ENCODE results near the gene FAM221B. TPM values are rescaled to one million over a fixed set of nuclear protein-coding genes. Genes with fewer than 3 reads are reported as not detected.

FAM221B gene
- total RNA-seq, 2 donors from 2014 or later = 0.33 TPM; not detected in 1

DNA sequence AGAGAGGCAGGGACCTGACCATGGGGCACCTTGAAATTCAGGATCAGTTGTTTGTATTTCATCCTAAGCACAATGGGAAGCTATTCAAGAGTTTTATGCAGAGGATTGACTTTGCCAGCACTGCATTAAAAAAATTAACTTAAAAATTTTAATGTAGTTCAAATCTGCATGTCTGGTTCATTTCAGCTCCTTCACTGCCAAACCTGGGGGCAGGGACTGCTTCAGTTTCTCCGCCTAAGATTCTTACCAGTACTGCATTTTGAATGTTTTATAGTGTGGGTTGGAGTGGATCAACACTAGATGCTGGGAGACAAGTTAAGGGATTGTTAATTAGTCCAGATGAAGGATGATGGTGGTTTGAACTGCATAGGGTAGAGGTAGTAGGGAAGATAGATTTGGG lies 58.8 kb downstream of the FAM221B start:
- ATAC-seq (no peak), DNase-seq (no peak)
- H3K4me1 ChIP-seq = peaks cover 30% of the 10 kb centered on the region
- TF ChIP-seq, protein P1, sequence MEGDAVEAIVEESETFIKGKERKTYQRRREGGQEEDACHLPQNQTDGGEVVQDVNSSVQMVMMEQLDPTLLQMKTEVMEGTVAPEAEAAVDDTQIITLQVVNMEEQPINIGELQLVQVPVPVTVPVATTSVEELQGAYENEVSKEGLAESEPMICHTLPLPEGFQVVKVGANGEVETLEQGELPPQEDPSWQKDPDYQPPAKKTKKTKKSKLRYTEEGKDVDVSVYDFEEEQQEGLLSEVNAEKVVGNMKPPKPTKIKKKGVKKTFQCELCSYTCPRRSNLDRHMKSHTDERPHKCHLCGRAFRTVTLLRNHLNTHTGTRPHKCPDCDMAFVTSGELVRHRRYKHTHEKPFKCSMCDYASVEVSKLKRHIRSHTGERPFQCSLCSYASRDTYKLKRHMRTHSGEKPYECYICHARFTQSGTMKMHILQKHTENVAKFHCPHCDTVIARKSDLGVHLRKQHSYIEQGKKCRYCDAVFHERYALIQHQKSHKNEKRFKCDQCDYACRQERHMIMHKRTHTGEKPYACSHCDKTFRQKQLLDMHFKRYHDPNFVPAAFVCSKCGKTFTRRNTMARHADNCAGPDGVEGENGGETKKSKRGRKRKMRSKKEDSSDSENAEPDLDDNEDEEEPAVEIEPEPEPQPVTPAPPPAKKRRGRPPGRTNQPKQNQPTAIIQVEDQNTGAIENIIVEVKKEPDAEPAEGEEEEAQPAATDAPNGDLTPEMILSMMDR (IDR thresholded peaks at IDR 0.05) = no peak
- no peak for TF ChIP-seq POLR2A (IDR thresholded peaks at IDR 0.05)
- no peak overlapping the region for H3K27ac ChIP-seq
- H3K4me3 ChIP-seq = no peak overlapping the region
- WGBS, 2 donors = 93 to 97% methylated on average over 1 of the region's 1 CpG
- intact Hi-C loops (cut with DNase I) = no loop called here
- H3K9me3 ChIP-seq = no peaks in the 10 kb centered on the region
- H3K27me3 ChIP-seq = no peaks in the 10 kb centered on the region
- H3K36me3 ChIP-seq (replicated peaks in 1 of 2; ENCODE audit: insufficient read depth in 1 of 2, low read depth in 2 of 2) = no peaks in the 10 kb centered on the region

DNA sequence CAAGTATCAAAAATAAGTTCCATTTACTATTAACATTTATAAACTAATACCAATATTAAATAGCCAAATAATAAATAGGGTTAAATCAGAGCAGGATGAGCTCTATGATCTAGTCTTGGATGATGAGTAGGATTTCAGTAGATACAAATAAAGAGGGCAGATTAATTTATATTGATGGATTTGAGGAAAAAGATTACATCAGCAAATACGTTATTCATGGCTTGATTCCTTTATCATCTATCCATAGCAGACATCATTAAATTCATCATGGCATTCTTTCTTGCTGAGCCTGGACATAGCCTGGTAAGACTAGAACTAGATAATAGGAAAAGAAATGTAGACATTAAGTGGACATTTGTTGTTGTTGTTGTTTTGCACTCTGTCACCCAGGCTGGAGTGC lies 61.1 kb downstream of the FAM221B start:
- DNase-seq = no peak

DNA sequence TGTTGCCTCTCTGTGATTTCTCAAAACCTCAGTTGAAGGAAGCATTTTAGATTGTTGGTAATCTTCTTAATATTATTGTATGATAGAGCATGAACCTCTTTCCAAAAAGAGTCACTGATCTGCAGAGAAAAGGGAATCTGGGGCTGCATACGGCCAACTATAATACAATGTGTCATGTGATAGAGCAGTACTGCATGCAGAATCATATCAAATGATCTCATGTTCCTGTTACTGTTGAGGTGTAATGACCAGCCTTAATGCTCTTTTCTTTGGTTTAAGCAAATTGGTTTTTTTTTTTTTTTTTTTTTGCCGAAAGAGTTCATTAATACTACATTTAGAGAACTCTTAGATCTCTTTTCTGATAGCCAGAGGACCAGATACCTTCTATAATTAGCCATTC lies 61.5 kb downstream of the FAM221B start:
- TF ChIP-seq POLR2A (IDR thresholded peaks at IDR 0.05) = no peak
- TF ChIP-seq, protein P1 (IDR thresholded peaks at IDR 0.05) = no peak
- no peak for ATAC-seq
- no peak overlapping the region for H3K4me3 ChIP-seq
- 81 to 83% methylated on average over 2 of the region's 2 CpGs for WGBS, 2 donors
- DNase-seq = no peak
- intact Hi-C loops (cut with DNase I) = no loop called here
- no peaks in the 10 kb centered on the region for H3K9me3 ChIP-seq
- H3K36me3 ChIP-seq (replicated peaks in 1 of 2; ENCODE audit: insufficient read depth in 1 of 2, low read depth in 2 of 2) = no peaks in the 10 kb centered on the region
- peaks cover 22% of the 10 kb centered on the region for H3K4me1 ChIP-seq
- no peak overlapping the region for H3K27ac ChIP-seq
- H3K27me3 ChIP-seq = no peaks in the 10 kb centered on the region

More for the DNA sequence above, 61.1 kb downstream of the FAM221B start:
- WGBS, 2 donors = 77 to 100% methylated on average over 1 of the region's 1 CpG
- no peak overlapping the region for H3K4me3 ChIP-seq
- no peaks in the 10 kb centered on the region for H3K27me3 ChIP-seq
- H3K36me3 ChIP-seq (replicated peaks in 1 of 2; ENCODE audit: insufficient read depth in 1 of 2, low read depth in 2 of 2) = no peaks in the 10 kb centered on the region
- no peak overlapping the region for H3K27ac ChIP-seq
- no peak for ATAC-seq
- TF ChIP-seq, protein P1 (IDR thresholded peaks at IDR 0.05) = no peak
- TF ChIP-seq POLR2A (IDR thresholded peaks at IDR 0.05) = no peak
- H3K4me1 ChIP-seq = peaks cover 27% of the 10 kb centered on the region
- intact Hi-C loops (cut with DNase I) = no loop called here
- H3K9me3 ChIP-seq = no peaks in the 10 kb centered on the region

Small RNAs within 50 kb of the gene (small RNA-seq; reads per million reads assigned to genes)
- gene HINT2 = not detected

Other genes starting within 250 kb of the FAM221B start
- 10 to 100 TPM; 13.0 to 20.1 TPM for gene TESK1, start 223.5 kb downstream of the FAM221B start, total RNA-seq
- 1 to 10 TPM; 3.3 to 3.9 TPM for gene CD72, start 210.3 kb downstream of the FAM221B start, total RNA-seq
- gene SIT1, start 177.8 kb downstream of the FAM221B start, total RNA-seq = under 1 TPM in 1 of 2 donors, not detected in 1; 0.26 TPM
- gene RMRP, start 170.7 kb downstream of the FAM221B start, total RNA-seq = 1,000 to 10,000 TPM in 1 of 2 donors, 100 to 1,000 TPM in 1; 887 to 2,577 TPM
- 10 to 100 TPM; 15.8 to 42.2 TPM for gene CCDC107, start 170.4 kb downstream of the FAM221B start, total RNA-seq
- under 1 TPM in 1 of 2 donors, not detected in 1; 0.26 TPM for gene ARHGEF39, start 163.5 kb downstream of the FAM221B start, total RNA-seq
- gene CA9, start 154.8 kb downstream of the FAM221B start, total RNA-seq = 10 to 100 TPM in 1 of 2 donors, 1 to 10 TPM in 1; 2.6 to 21.8 TPM
- gene TPM2, start 138.8 kb downstream of the FAM221B start, total RNA-seq = 100 to 1,000 TPM in 1 of 2 donors, 10 to 100 TPM in 1; 75.8 to 132 TPM
- 100 to 1,000 TPM in 1 of 2 donors, 10 to 100 TPM in 1; 93.7 to 130 TPM for gene TLN1, start 96.5 kb downstream of the FAM221B start, total RNA-seq
- gene CREB3, start 96.1 kb downstream of the FAM221B start, total RNA-seq = 10 to 100 TPM; 31.9 to 32.6 TPM
- 100 to 1,000 TPM in 1 of 2 donors, 10 to 100 TPM in 1; 54.2 to 111 TPM for gene GBA2, start 79.5 kb downstream of the FAM221B start, total RNA-seq
- gene RGP1, start 79.4 kb downstream of the FAM221B start, total RNA-seq = 10 to 100 TPM; 15.3 to 18.1 TPM
- not detected for gene MSMP, start 74.5 kb downstream of the FAM221B start, total RNA-seq
- gene NPR2, start 37.1 kb downstream of the FAM221B start, total RNA-seq = 10 to 100 TPM in 1 of 2 donors, 1 to 10 TPM in 1; 5.4 to 20.1 TPM
- 1 to 10 TPM in 1 of 2 donors, not detected in 1; 1.6 TPM for gene SPAG8, start 16.5 kb downstream of the FAM221B start, total RNA-seq
- 10 to 100 TPM; 33.3 to 35.0 TPM for gene HINT2, start 13.7 kb downstream of the FAM221B start, total RNA-seq
- 1 to 10 TPM; 7.3 to 7.9 TPM for gene TMEM8B, start 496 bp upstream of the FAM221B start, total RNA-seq
- gene OR13J1, start 41.7 kb upstream of the FAM221B start, total RNA-seq = not detected
- 1 to 10 TPM in 1 of 2 donors, under 1 TPM in 1; 0.99 to 3.4 TPM for gene HRCT1, start 77.5 kb upstream of the FAM221B start, total RNA-seq
- gene SPAAR, start 80.8 kb upstream of the FAM221B start, total RNA-seq = 1 to 10 TPM in 1 of 2 donors, under 1 TPM in 1; 0.78 to 7.3 TPM
- not detected for gene OR2S2, start 129.4 kb upstream of the FAM221B start, total RNA-seq
- gene RECK, start 208.2 kb upstream of the FAM221B start, total RNA-seq = 1 to 10 TPM; 2.6 to 7.0 TPM

Data from body of pancreas (tissue), 4 donors.